ENCODE results near the gene PLCB4. TPM values are rescaled to one million over a fixed set of nuclear protein-coding genes. Genes with fewer than 3 reads are reported as not detected.

Gene PLCB4
- total RNA-seq, 4 donors from 2014 or later, result 20.6 to 45.9 (median 34.2) TPM

DNA sequence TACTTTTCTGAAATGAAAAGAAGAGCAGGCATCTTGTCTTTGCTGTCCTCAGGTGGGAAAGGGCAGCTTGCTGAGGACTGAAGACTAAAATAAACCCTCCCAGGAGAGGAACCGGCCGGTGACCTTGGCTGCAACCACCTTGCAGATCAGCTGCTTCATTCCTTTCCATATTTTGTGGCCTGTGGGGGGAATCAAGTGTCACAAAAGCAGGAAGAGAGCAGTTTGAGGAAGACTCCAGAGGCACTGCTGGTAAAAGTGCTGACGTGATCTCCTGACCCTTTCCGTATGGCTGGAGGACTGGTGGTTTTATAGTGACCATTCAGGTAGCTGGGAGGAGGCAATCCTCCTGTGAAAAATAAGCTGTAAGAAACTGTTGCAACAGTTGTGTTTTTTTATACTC, 157.0 kb downstream of the PLCB4 start:
- Histone ChIP-seq H3K27ac (no peak overlapping the region), H3K27me3 (no peaks in the 10 kb centered on the region), H3K4me3 (no peak overlapping the region), H3K36me3 (no peaks in the 10 kb centered on the region), H3K4me1 (peaks cover 0 to 12% (median 0%) of the 10 kb centered on the region in 4 donors), H3K9me3 (no peaks in the 10 kb centered on the region)
- in situ Hi-C loops (cut with MboI; ENCODE audit: low pct_ligation_motif_present in 1 of 4, low pct_unique_long_range_greater_than_20kb in 1 of 4, low sequenced_read_pairs in 3 of 4) (no loop called here), intact Hi-C loops (cut with DNase I; ENCODE audit: low total_unique reads) (no loop called here)
- TF ChIP-seq EP300 (IDR thresholded peaks at IDR 0.05; ENCODE audit: low read depth) (no peak), POLR2A (IDR thresholded peaks at IDR 0.05) (no peak), POLR2AphosphoS5 (IDR thresholded peaks at IDR 0.05) (no peak)
- TF ChIP-seq, protein P1, sequence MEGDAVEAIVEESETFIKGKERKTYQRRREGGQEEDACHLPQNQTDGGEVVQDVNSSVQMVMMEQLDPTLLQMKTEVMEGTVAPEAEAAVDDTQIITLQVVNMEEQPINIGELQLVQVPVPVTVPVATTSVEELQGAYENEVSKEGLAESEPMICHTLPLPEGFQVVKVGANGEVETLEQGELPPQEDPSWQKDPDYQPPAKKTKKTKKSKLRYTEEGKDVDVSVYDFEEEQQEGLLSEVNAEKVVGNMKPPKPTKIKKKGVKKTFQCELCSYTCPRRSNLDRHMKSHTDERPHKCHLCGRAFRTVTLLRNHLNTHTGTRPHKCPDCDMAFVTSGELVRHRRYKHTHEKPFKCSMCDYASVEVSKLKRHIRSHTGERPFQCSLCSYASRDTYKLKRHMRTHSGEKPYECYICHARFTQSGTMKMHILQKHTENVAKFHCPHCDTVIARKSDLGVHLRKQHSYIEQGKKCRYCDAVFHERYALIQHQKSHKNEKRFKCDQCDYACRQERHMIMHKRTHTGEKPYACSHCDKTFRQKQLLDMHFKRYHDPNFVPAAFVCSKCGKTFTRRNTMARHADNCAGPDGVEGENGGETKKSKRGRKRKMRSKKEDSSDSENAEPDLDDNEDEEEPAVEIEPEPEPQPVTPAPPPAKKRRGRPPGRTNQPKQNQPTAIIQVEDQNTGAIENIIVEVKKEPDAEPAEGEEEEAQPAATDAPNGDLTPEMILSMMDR (IDR thresholded peaks at IDR 0.05), result no peak
- WGBS, 2 donors (ENCODE audit: low coverage in 1 of 2), result 83% methylated on average over 3 to 4 of the region's 4 CpGs
- DNase-seq, result no peak

DNA sequence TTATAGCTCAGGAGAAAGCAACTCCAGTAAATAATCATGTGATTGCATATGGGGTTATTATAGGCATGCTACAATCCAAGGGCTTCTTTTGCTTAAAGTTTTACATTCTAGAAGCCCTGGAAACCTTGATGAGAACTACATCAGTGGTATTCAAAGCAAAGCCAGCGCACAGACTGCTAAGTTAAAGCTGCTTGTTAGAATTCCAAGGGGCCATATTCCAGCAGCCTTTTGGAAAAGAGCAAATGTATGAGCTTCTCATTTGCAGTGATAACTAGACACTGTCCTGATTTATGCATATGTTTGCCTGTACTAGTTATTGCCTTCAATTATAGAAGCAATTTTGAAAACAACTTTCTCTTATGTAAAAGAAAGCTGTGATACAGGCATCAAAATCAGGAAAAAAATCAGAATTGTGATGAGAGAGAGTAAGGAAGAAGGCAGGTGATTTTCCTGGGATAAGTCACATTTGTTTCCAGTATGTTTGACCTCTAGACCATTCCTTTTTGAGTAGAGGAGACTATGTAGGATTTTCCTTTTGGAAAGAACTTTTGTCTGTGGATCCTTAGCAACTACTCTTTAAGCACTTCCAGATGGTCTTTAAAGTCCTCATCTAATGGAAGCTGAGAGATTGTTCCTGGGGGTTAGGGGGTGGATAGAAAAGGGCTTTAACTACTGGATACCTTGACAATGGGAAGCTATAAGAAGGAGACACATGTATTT, 159.2 kb downstream of the PLCB4 start:
- no peaks in the 10 kb centered on the region for H3K36me3 ChIP-seq
- H3K4me1 ChIP-seq, result peaks cover 0 to 12% (median 0%) of the 10 kb centered on the region in 4 donors
- 84 to 100% methylated on average over 1 of the region's 1 CpG for WGBS, 2 donors (ENCODE audit: low coverage in 1 of 2)
- intact Hi-C loops (cut with DNase I; ENCODE audit: low total_unique reads), result no loop called here
- TF ChIP-seq POLR2A (IDR thresholded peaks at IDR 0.05), result no peak
- no peak for TF ChIP-seq EP300 (IDR thresholded peaks at IDR 0.05; ENCODE audit: low read depth)
- TF ChIP-seq POLR2AphosphoS5 (IDR thresholded peaks at IDR 0.05), result no peak
- TF ChIP-seq, protein P1 (IDR thresholded peaks at IDR 0.05), result no peak
- in situ Hi-C loops (cut with MboI; ENCODE audit: low pct_ligation_motif_present in 1 of 4, low pct_unique_long_range_greater_than_20kb in 1 of 4, low sequenced_read_pairs in 3 of 4), result no loop called here
- no peak for DNase-seq
- H3K9me3 ChIP-seq, result no peaks in the 10 kb centered on the region
- no peak overlapping the region for H3K4me3 ChIP-seq
- no peak overlapping the region for H3K27ac ChIP-seq
- H3K27me3 ChIP-seq, result no peaks in the 10 kb centered on the region

DNA sequence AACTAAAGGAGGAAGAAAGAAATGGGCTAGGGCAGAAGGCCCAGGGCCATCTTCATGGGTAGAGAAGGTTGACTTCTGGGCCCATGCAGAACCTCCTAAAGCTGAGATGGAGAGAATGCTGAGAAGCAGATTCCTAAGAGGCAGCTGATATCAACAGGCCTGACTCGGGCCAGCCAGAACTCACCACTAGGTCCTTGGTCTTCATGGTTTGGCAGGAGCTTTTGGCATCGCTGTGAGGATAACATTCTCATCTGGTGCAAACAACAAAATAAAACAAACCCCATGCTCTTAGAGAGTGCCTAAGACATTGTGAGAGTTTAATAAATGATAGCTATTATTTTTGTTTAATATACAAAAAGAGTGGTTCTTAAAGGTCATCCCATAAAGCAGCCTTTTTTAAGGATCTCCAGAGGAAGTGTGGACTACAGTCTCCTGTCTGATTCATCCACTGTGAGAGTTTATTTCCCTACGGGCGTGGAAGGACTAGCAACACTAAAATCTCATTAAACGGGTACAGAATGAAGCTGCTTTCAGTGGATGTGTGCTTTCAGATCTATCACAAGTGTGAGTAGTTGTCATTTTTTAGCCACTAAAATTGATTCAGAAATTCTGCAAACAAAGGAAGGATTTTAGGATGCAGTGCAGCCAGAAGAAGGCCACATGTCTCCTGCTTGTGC, 160.0 kb downstream of the PLCB4 start:
- TF ChIP-seq POLR2AphosphoS5 (IDR thresholded peaks at IDR 0.05) (no peak), POLR2A (IDR thresholded peaks at IDR 0.05) (no peak), EP300 (IDR thresholded peaks at IDR 0.05; ENCODE audit: low read depth) (no peak)
- TF ChIP-seq, protein P1 (IDR thresholded peaks at IDR 0.05), result no peak
- Histone ChIP-seq H3K9me3 (no peaks in the 10 kb centered on the region), H3K36me3 (no peaks in the 10 kb centered on the region), H3K4me1 (peaks cover 0 to 14% (median 0%) of the 10 kb centered on the region in 4 donors), H3K27ac (no peak overlapping the region), H3K4me3 (no peak overlapping the region), H3K27me3 (no peaks in the 10 kb centered on the region)
- 53% methylated on average over 5 of the region's 5 CpGs; no CpG with 5 or more reads in 1 of the 2 donors for WGBS, 2 donors (ENCODE audit: low coverage in 1 of 2)
- no peak for DNase-seq
- intact Hi-C loops (cut with DNase I; ENCODE audit: low total_unique reads), result no loop called here
- in situ Hi-C loops (cut with MboI; ENCODE audit: low pct_ligation_motif_present in 1 of 4, low pct_unique_long_range_greater_than_20kb in 1 of 4, low sequenced_read_pairs in 3 of 4), result no loop called here

DNA sequence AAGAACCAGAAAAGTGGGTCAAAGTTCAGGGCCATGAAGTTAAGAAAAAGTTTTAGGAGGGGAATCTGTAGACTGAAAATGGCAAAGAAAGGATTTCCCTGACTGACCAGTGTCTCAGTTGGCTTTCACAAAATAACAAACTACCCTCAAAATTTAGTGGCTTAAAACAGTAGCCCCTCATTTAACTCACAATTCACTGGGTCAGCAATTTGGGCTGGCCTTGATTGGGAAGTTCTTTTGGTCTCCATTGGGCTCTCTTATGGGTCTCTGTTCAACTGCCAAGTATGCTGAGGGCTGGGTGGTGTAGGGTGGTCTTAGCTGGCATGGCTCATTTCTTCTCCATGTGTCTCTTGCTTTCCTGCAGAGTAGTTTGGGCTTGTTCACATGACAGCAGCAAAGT, 161.5 kb downstream of the PLCB4 start:
- Histone ChIP-seq H3K27me3 (no peaks in the 10 kb centered on the region), H3K4me3 (no peak overlapping the region), H3K4me1 (peaks cover 0 to 14% (median 0%) of the 10 kb centered on the region in 4 donors), H3K27ac (no peak overlapping the region), H3K9me3 (no peaks in the 10 kb centered on the region), H3K36me3 (no peaks in the 10 kb centered on the region)
- intact Hi-C loops (cut with DNase I; ENCODE audit: low total_unique reads) (no loop called here), in situ Hi-C loops (cut with MboI; ENCODE audit: low pct_ligation_motif_present in 1 of 4, low pct_unique_long_range_greater_than_20kb in 1 of 4, low sequenced_read_pairs in 3 of 4) (no loop called here)
- DNase-seq, result no peak
- TF ChIP-seq EP300 (IDR thresholded peaks at IDR 0.05; ENCODE audit: low read depth), result no peak
- no peak for TF ChIP-seq POLR2AphosphoS5 (IDR thresholded peaks at IDR 0.05)
- TF ChIP-seq, protein P1 (IDR thresholded peaks at IDR 0.05), result no peak
- no peak for TF ChIP-seq POLR2A (IDR thresholded peaks at IDR 0.05)

Measured in transverse colon (tissue), 4 donors.